22Rv1 (cell line): ENCODE measurements around the gene ZDHHC11.

Experiments used
- CTCF ChIP-seq: fragments of 450-650 bp; IDR thresholded peaks from 2 replicates; pipeline ENCODE4 v1.5.1; 2017; ENCODE audit warnings: mild to moderate bottlenecking
- ZFX ChIP-seq: fragments of 450-650 bp; IDR thresholded peaks from 2 replicates; pipeline ENCODE4 v1.6.1; 2017; ENCODE audit warnings: antibody characterized with exemption, borderline replicate concordance

- TF ChIP-seq ZFX (no peak), CTCF (no peak)
These were observed 42.9 kb upstream of the ZDHHC11 start for GRCh38 chr5:893711-894110.
